Neural crest cell (in vitro differentiated cells): ENCODE results near the gene SCTR. TPM values are rescaled to one million over a fixed set of nuclear protein-coding genes. Genes with fewer than 3 reads are reported as not detected.
A peak's percentile ranks its signal among the peaks of the same experiment; 100 is the strongest.

Experiments
- DNase-seq: peaks from one replicate; pipeline ENCODE4 v3.0.0; 2021; ENCODE audit warnings: low read depth, mixed read lengths, low spot score
- H3K27ac Mint-ChIP-seq: one replicate; pipeline ENCODE4 v1.8.0; 2021; ENCODE audit warnings: mild to moderate bottlenecking, mixed read lengths; ENCODE audit not compliant: unreplicated experiment
- H3K27me3 Mint-ChIP-seq: 2 replicates; pipeline ENCODE4 v1.8.0; 2021; ENCODE audit warnings: low read depth, mild to moderate bottlenecking, mixed read lengths
- H3K36me3 Mint-ChIP-seq: 2 replicates; pipeline ENCODE4 v1.8.0; 2021; ENCODE audit warnings: low read depth, mild to moderate bottlenecking, mixed read lengths
- H3K4me1 Mint-ChIP-seq: 2 replicates; pipeline ENCODE4 v1.8.0; 2021; ENCODE audit warnings: mixed read lengths
- H3K4me3 Mint-ChIP-seq: one replicate; pipeline ENCODE4 v1.8.0; 2021; ENCODE audit warnings: mild to moderate bottlenecking, mixed read lengths
- H3K9me3 Mint-ChIP-seq: 2 replicates; pipeline ENCODE4 v1.8.0; 2021; ENCODE audit warnings: mixed read lengths
- total RNA-seq: library from RNA; stranded (reverse); gene quantifications from 2 replicates; pipeline ENCODE4 v1.2.1, GENCODE V29; 2021
- TF ChIP-seq, protein P1 (sequence below): fragments of 200-600 bp; sonication (generic); conservative IDR thresholded peaks from 2 replicates; pipeline ENCODE4 v1.5.0; 2021; ENCODE audit warnings: antibody characterized with exemption, mild to moderate bottlenecking

SCTR gene
- total RNA-seq, 1 donor from 2014 or later: not detected

DNA sequence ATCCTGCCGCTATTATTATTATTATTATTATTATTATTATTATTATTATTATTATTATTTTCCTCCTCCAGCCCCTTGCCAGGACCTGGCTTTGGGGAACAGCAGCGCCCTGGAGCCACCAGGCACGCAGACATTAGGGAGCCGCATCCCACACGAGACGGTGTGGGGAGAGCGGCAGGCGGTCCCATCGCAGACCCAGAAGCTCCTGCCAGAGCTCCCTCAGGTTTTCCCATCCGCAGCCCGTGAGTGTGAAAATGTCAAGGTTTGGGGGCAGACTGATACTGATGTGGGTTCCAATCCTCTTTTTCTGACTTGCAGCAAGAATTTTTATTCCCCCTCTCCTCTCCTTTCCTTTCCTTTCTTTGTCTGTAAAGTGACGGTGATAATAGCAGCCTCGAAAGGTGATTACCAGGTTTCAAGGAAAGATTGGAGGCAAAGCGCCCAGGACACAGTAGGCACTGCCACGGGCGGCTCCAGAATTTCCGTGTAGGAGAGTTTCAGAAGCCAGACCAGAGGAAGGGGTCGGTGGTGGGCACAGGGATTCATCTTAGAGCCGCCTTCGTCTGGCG is 816 bp downstream of the SCTR start:
- H3K27ac Mint-ChIP-seq: no peak overlapping the region
- H3K4me1 Mint-ChIP-seq: peaks cover 5% of the 10 kb centered on the region

DNA sequence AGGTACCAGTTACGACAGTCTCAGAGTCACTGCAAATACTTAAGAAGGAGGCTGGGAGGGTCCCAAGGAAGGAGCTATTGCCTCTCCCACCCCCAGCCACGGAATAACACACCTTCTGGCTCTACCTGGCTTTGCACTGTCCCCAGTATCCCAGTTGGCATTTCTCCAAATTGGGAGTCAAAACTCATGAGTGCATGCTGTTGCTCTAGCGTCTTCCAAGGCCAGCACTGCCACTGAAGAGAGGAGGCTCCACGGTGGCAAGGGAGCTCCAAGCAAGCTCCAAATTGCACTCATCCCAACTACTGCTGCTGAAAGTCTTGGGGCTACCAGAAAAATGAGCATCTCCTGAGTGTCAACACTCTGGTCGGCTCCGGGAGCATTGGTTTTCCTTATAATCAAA is 1.6 kb downstream of the SCTR start:
- TF ChIP-seq, protein P1, sequence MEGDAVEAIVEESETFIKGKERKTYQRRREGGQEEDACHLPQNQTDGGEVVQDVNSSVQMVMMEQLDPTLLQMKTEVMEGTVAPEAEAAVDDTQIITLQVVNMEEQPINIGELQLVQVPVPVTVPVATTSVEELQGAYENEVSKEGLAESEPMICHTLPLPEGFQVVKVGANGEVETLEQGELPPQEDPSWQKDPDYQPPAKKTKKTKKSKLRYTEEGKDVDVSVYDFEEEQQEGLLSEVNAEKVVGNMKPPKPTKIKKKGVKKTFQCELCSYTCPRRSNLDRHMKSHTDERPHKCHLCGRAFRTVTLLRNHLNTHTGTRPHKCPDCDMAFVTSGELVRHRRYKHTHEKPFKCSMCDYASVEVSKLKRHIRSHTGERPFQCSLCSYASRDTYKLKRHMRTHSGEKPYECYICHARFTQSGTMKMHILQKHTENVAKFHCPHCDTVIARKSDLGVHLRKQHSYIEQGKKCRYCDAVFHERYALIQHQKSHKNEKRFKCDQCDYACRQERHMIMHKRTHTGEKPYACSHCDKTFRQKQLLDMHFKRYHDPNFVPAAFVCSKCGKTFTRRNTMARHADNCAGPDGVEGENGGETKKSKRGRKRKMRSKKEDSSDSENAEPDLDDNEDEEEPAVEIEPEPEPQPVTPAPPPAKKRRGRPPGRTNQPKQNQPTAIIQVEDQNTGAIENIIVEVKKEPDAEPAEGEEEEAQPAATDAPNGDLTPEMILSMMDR: no peak
- peaks cover 85% of the 10 kb centered on the region for H3K27me3 Mint-ChIP-seq
- peaks cover 7% of the 10 kb centered on the region for H3K36me3 Mint-ChIP-seq
- peaks cover 4% of the 10 kb centered on the region for H3K9me3 Mint-ChIP-seq
- peak overlapping the region; percentile 15 for H3K4me3 Mint-ChIP-seq
- peaks cover 5% of the 10 kb centered on the region for H3K4me1 Mint-ChIP-seq
- no peak for DNase-seq
- H3K27ac Mint-ChIP-seq: no peak overlapping the region

More for the DNA sequence above, 816 bp downstream of the SCTR start:
- H3K36me3 Mint-ChIP-seq: peaks cover 4% of the 10 kb centered on the region
- DNase-seq: no peak
- H3K27me3 Mint-ChIP-seq: peaks cover 86% of the 10 kb centered on the region
- peak overlapping the region; percentile 11 for H3K4me3 Mint-ChIP-seq
- no peaks in the 10 kb centered on the region for H3K9me3 Mint-ChIP-seq
- TF ChIP-seq, protein P1: no peak

DNA sequence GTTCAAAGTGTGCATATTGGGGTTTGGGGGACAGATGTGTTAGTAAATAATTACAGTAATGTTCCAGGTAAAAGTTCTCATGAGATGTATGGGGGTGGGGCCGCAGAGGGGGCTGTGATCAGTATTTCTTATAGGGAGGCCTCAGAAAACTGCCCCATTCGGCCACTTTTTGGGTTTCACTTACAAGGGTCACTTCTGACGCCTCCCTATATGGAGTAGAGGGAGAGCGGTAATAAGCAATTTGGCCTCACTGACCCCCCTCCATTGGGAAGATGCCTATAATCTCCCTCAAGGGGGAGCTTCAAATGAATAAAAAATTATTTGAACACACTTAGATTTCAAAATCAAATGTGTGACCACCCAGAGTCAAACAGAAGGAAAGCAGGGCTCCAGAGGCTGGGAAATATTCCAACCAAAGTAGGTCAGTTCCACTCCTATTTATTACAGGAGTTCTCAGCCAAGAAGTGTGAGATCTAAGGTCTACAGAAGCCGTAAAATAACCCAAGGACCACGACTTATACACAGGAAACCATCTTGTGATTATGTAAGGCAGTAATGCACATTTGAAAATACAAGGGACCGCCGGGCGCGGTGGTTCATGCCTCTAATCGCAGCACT is 2.7 kb downstream of the SCTR start:
- H3K9me3 Mint-ChIP-seq: peaks cover 8% of the 10 kb centered on the region
- no peak overlapping the region for H3K27ac Mint-ChIP-seq
- TF ChIP-seq, protein P1: no peak
- peaks cover 7% of the 10 kb centered on the region for H3K36me3 Mint-ChIP-seq
- DNase-seq: no peak
- peaks cover 5% of the 10 kb centered on the region for H3K4me1 Mint-ChIP-seq
- H3K27me3 Mint-ChIP-seq: peaks cover 77% of the 10 kb centered on the region
- H3K4me3 Mint-ChIP-seq: no peak overlapping the region

DNA sequence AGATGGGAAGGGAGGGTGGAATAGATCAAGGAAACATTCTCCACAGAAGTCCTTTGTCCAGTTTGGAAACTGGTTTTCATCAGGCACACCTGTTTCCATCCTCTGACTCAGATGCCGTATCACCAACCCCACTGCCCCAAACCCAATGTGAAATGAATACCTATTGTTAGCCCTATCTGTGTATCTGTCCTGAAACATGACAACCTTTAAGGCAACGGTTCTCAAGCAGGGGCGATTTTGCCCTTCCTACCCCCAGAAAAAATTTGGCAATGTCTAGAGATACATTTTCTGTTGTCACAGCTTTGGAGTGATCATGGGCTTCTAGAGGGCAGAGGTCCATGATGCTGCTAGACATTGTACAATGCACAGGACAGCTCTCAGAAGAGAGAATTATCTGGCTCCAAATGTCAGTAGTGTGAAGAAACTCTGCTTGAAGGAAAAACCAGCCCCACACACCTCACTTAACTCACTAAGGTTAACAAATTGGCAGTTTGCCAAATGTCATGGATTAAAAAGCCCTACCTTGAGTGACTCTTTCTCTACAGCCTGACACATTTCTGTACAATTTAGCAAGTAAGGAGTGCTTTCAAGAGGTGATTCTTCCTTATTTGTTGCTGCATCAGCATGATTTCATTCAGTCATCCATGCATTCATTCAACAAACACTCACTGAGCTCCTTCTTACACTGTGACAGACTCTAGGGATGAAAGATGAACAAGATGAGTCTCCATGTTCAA is 3.4 kb downstream of the SCTR start:
- no peak overlapping the region for H3K27ac Mint-ChIP-seq
- TF ChIP-seq, protein P1: no peak
- no peak for DNase-seq
- H3K9me3 Mint-ChIP-seq: peaks cover 8% of the 10 kb centered on the region
- peaks cover 7% of the 10 kb centered on the region for H3K36me3 Mint-ChIP-seq
- no peak overlapping the region for H3K4me3 Mint-ChIP-seq
- peaks cover 5% of the 10 kb centered on the region for H3K4me1 Mint-ChIP-seq
- peaks cover 74% of the 10 kb centered on the region for H3K27me3 Mint-ChIP-seq

DNA sequence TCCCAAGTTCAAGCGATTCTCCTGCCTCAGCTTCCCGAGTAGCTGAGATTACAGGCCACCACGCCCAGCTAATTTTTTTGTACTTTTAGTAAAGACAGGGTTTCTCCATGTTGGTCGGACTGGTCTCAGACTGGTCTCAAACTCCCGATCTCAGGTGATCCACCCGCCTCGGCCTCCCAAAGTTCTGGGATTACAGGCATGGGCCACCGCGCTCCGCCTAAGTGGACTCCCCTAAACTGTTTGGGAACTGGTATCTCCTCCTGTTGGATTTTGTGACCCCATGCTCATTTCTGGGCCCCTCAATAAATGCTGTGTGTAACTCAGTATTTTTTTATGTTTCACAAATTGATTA is 5.2 kb downstream of the SCTR start:
- peaks cover 75% of the 10 kb centered on the region for H3K27me3 Mint-ChIP-seq
- H3K9me3 Mint-ChIP-seq: peaks cover 9% of the 10 kb centered on the region
- no peak overlapping the region for H3K4me3 Mint-ChIP-seq
- TF ChIP-seq, protein P1: no peak
- no peak for DNase-seq
- H3K27ac Mint-ChIP-seq: no peak overlapping the region
- peaks cover 3% of the 10 kb centered on the region for H3K36me3 Mint-ChIP-seq
- H3K4me1 Mint-ChIP-seq: peaks cover 5% of the 10 kb centered on the region
